K562 treated with DMSO at 1 percent for 4 hours (cell line): ENCODE data around the gene PLAC8L1. TPM values are rescaled to one million over a fixed set of nuclear protein-coding genes. Genes with fewer than 3 reads are reported as not detected.

Experiments
- total RNA-seq: library from RNA; unstranded; fragments of 300-600 nt; gene quantifications from 2 replicates; pipeline ENCODE4 v1.2.3, GENCODE V29; 2022; ENCODE audit not compliant: insufficient read depth

PLAC8L1 gene, protein sequence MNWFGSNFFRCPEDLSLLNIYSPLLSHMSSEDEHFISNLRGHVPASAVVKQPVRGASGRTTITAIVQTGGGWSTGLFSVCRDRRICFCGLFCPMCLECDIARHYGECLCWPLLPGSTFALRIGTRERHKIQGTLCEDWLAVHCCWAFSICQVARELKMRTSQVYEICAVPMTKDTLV
- total RNA-seq: 5.6 TPM in 1 of 2 replicates, not detected in the other

GRCh38 chr5:146105477-146105876 lies at the start of gene PLAC8L1:
Gene PLAC8L1, minus strand, starts transcription at chr5:146105577. Its CDS starts 1,266 bp downstream, at chr5:146104311.

Other genes with a start within 250 kb of the PLAC8L1 start
- gene GRXCR2, start 232.6 kb downstream of the PLAC8L1 start, total RNA-seq: not detected in 2 replicates
- not detected in 2 replicates for gene SH3RF2, start 169.0 kb downstream of the PLAC8L1 start, total RNA-seq
- 96.4 TPM in 2 replicates for gene LARS1, start 77.1 kb upstream of the PLAC8L1 start, total RNA-seq
- gene RBM27, start 98.0 kb upstream of the PLAC8L1 start, total RNA-seq: 8.1 and 8.5 TPM in 2 replicates
- not detected in 2 replicates for gene POU4F3, start 233.3 kb upstream of the PLAC8L1 start, total RNA-seq